AG10803 (cell line): Measurements from ENCODE around the gene MAPKAP1.

ENCODE experiments used
- DNase-seq: peaks from one replicate; pipeline ENCODE4 v3.0.0; 2010; ENCODE audit warnings: low read depth
- H3K4me3 ChIP-seq: 2 replicates; pipeline ENCODE4 v1.5.1; 2011; ENCODE audit warnings: mild to moderate bottlenecking, low read length, control low read depth
- CTCF ChIP-seq: conservative IDR thresholded peaks from 2 replicates; pipeline ENCODE4 v1.5.1; 2011; ENCODE audit warnings: mild to moderate bottlenecking, low read length, control low read depth, inconsistent platforms

Gene MAPKAP1

GRCh38 chr9:125513668-125514413, 193.2 kb downstream of the MAPKAP1 start:
- no peak for TF ChIP-seq CTCF
- DNase-seq = peak; percentile 52
- H3K4me3 ChIP-seq = no peak overlapping the region

GRCh38 chr9:125513303-125513667, 193.7 kb downstream of the MAPKAP1 start:
- TF ChIP-seq CTCF = no peak
- H3K4me3 ChIP-seq = no peak overlapping the region
- DNase-seq = no peak

GRCh38 chr9:125511789-125512660, 195.0 kb downstream of the MAPKAP1 start:
- DNase-seq = no peak
- TF ChIP-seq CTCF = no peak
- H3K4me3 ChIP-seq = no peak overlapping the region

- H3K4me3 ChIP-seq = no peak overlapping the region
- no peak for TF ChIP-seq CTCF
- no peak for DNase-seq
Observed at GRCh38 chr9:125510980-125511379, 196.0 kb downstream of the MAPKAP1 start.

GRCh38 chr9:125509476-125509875, 197.5 kb downstream of the MAPKAP1 start:
- TF ChIP-seq CTCF = no peak
- DNase-seq = peak; percentile 95

GRCh38 chr9:125508249-125508648, 198.8 kb downstream of the MAPKAP1 start:
- TF ChIP-seq CTCF = no peak
- DNase-seq = no peak
- H3K4me3 ChIP-seq = no peak overlapping the region

More at GRCh38 chr9:125509476-125509875, 197.5 kb downstream of the MAPKAP1 start:
- no peak overlapping the region for H3K4me3 ChIP-seq
